HT1080 (cell line): ENCODE results near the gene ZFAND2B. TPM values are rescaled to one million over a fixed set of nuclear protein-coding genes. Genes with fewer than 3 reads are reported as not detected.

Experiments
- DNase-seq: peaks from one replicate; pipeline ENCODE4 v3.0.0-alpha.2; 2015; ENCODE audit warnings: low read depth
- polyA plus RNA-seq, 2 experiments: library from polyadenylated mRNA; depleted of rRNA; stranded (reverse); fragments of >200 nt; gene quantifications; 2 replicates each; pipeline ENCODE4 v1.2.3, GENCODE V29; 2015
- total RNA-seq: library from RNA; depleted of rRNA; stranded (reverse); fragments of >200 nt; shearing (Covaris generic); gene quantifications from 2 replicates; pipeline ENCODE4 v1.2.3, GENCODE V29; 2014; rRNA removed

Gene ZFAND2B, protein sequence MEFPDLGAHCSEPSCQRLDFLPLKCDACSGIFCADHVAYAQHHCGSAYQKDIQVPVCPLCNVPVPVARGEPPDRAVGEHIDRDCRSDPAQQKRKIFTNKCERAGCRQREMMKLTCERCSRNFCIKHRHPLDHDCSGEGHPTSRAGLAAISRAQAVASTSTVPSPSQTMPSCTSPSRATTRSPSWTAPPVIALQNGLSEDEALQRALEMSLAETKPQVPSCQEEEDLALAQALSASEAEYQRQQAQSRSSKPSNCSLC
- total RNA-seq = 43.2 and 43.8 TPM in 2 replicates
- 20.2 and 24.5 TPM in 2 replicates for polyA plus RNA-seq (2015; cell fraction: cytosol; rRNA removed)
- 32.9 and 34.6 TPM in 2 replicates for polyA plus RNA-seq (2015; cell fraction: nucleus; rRNA removed)

DNA sequence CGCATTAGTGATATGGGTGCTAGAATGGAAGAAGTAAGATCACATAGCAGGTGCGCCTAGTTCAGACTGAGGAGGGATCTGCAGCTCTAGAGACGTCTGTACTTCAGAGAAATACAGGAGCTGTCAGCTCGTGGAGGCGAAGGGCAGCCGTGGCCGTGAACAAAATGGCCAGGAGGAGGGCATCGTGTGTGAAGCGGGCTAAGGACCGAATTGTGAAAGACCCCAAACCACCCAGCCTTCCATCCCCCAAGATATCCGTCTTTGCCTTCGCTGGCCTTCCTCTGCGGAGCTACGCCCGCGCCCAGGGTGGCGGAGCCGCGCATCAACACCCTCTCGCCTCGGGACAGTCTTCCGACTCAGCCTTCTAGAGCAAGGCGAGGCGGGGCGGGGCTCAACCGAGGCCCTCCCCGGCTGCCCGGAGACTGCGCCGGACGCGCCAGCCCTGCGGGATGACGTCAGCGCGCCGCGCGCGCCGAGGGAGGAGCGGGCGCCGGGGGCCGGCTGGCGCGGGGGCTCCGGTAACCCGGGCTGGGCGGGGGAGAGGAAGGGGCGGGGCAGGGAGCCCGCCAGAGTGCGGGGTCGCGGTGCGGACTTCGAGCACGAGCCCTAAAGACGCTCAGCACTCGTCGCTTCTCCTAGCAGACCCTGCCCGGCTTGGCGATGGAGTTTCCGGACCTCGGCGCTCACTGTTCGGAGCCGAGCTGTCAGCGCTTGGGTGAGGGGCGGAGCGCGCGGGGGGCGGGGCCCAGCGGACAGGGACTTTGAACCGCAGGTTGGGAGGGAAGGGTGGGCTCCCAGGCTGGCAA, at the start of gene ZFAND2B:
TSS of gene ZFAND2B (plus strand) at position 455 of the 806 bp plus-strand sequence. CDS start at position 661, 206 bp downstream.
- DNase-seq = peak; percentile 88

DNA sequence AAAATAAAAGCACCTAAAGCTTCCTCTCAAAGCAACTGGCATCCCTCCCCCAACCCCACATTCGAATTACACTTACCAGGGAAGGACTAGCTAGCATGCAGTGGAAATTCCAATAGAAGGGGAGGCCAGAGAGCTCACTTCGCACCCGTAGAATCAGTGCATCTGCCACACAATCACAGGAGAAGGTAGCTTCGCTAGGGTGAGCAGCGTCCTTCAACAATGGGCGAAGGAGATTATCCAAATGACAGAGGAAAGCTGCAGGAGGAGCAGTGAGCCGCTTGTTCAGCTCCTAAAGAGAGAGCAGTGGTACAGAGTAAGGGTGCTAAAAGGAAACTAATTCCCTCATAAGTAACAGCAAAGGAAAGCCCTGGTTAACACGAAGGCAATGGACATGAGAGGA, 49.2 kb upstream of the ZFAND2B start:
- no peak for DNase-seq

DNA sequence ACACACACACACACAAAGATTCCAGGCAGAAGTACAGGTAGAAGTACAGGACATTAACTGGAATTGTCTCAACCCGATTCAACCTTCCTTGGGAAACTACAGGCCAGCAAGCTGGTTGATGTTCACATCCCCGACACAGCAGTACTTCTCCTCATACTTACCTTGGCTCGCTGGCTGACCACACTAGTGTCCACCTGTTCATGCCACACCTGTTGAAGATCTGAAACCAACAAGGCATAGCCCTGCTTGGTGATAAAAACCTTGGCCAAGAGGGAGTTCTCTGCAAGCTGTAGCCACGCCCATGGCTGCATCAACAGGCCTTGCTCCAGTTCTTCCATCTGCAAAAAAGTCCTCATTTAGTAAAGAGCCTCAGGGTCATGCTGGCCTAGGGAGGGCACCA, 48.6 kb upstream of the ZFAND2B start:
- no peak for DNase-seq

DNA sequence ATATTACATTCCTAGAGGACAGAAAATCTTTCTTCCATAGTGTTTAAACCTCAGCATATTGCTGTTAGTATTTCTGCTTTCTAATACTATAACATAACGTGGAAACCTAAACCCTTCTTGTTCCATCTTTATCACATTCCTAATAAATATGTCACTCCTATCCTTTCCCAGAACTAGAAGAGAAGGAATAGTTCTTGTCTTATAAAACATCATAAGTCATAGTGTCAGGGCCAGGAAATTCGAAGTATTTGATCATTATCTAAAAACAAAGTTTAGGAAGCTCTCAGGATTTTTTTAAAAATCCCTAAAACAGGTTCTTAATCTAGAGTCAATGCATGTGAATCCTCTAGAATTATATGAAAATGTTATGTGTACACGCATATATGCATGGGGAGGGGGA, 48.0 kb upstream of the ZFAND2B start:
- DNase-seq = no peak

DNA sequence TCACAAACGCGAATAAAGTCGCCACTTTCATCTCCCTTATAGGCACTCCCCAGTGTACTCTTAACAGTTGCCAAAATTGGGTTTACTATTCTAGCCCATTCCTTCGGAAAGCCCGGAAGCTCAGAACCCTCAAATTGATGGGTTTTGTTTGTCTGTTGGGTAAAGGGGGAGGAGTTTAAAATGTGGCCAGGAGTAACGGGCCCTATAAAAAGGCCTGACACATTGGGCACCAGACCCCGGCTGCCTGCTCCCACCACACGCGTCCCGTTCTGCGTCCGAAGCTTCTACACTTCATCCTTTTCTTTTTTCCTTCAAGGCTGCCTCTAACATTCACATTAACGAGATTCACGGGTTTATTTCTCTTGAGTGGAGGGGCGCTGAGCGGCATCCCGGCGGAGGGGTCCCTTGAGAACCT, 46.8 kb upstream of the ZFAND2B start:
- no peak for DNase-seq

DNA sequence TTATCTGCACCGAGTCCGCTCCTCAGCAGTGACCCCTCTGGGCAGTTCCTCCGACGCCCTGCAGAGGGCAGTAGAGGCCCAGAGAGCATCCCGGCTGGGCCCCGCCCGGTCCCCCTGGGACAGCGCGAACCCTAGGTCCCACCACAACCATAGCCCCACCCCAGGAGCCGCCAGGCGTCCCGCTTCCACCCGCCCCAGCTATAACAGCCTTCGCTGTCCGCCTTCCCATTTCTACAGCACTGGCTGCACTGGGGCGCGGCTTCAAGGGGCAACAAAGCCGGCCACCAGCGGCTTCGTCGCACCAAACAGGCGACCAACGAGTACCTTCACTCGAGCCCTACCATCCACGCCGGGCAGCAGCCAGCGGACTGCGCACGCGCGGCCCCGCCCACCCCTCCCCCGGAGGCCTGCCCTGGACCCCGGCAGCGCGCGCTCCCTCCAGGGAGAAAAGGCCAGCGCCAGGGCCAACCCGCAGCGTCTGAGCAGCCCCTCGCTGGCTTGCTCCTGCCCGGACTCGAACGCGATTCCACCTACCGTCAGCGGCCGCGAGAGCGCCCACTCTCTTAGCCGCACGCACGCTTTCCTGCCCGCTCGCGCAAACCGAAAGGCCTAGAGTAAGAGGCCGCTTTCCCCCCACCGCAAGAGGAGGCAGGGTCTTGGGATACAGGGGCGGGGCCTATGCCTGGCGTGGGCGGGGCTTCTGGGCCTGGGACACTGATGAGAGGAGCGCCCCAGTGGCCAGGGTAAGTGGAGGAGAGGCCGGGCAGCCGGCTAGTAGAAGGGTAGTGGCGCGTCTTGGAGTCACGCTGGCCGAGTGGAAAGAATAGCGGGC, 46.2 kb upstream of the ZFAND2B start, which contains the start of gene NHEJ1:
TSS of gene NHEJ1 (minus strand) at position 630 of the 832 bp plus-strand sequence. CDS start 2,453 bp downstream, outside the sequence.
- DNase-seq = peak; percentile 91

DNA sequence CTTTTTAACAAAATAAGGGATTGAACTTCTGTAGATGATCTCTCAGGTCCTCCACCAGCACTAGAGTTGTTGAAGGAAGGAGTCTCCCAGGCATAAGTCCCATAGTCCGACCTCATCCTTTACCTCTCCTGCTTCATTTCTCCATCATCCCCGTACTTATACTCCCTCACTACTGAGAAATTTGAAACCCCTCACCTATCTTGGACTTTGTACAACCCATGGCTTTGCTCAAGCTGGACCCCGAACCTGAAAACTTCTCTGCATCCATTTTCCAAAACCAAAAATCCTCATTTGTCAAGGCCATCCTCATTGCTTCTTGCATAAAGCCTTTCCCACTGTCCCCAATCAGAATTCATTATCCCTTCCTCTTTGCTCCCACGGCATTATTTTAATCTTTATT, 45.5 kb upstream of the ZFAND2B start:
- DNase-seq = no peak

DNA sequence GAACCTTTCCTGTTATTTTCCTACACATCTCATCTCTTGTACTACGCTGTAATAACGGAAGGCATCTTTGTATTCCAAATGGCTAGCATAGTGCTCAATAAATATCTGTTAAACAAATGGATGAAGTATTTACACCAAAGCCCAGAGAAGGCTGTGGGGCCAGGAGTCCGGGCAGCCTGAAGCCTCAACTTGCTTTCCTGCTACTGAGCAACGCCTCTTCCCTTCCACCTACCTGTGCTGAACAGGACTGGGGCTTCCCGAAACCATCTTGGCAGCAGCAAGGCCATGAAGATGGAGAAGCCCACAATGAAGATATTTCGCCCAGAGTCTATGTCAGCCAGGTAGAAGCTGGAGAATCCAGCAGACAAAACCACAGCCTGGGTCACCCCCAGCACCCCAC, 43.4 kb upstream of the ZFAND2B start:
- no peak for DNase-seq

DNA sequence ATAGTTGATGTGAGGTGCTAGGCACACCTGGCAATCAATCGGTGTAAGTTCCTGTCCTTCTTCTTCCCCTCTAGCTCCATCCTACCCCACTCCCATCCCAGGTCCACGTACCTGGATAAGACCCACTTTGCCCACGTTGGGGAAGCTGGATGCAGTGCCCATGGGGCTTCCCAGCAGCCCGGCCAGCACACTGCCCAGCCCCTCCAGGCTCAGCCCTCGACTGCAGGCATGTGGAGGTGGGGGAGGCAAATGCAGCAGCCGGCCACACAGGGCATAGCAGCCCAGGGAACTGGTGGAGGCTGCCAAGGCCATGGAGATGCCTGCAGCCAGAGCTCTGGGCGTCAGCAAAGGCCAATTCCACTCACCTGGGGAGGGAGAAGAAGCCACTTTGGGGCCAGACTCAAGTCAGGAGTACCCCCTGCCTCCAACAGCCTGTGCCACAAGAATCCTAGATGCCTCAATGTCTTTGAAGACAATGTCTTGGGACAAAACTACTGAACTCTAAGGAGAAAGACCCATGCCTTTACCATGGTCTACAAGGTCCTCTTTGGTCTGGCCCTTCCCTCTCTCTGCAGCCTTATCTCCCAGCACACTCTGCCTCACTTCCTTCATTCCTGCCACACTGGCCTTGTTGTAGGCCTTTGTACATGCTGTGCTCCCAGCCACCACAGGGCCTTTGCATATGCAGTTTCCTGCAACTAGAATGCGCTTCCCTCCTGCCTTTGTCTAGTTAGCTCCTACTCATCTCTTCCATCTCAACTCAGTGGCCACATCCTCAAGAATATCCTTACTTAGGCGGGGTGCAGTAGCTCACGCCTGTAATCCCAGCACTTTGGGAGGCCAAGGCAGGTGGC, 41.3 kb upstream of the ZFAND2B start:
- DNase-seq = no peak

DNA sequence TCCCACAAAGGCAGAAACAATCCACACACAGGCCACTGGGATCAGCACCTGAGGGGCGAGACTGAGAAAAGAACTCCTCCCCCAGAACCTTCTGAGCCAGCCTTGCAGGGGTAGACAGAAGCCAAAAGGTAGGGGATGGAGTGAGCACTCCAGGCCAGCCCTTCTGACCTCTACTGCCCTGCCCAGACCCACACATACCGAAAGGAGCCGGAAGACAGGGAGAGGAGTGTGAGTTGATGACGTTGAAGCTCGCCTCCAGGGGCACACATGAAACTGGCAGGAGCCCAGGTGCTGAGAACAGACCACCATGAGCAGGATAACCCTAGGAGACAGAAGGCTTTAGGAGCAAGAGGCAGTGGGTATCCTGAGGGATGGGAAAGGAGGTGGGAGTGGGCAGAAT, 38.6 kb upstream of the ZFAND2B start:
- no peak for DNase-seq

DNA sequence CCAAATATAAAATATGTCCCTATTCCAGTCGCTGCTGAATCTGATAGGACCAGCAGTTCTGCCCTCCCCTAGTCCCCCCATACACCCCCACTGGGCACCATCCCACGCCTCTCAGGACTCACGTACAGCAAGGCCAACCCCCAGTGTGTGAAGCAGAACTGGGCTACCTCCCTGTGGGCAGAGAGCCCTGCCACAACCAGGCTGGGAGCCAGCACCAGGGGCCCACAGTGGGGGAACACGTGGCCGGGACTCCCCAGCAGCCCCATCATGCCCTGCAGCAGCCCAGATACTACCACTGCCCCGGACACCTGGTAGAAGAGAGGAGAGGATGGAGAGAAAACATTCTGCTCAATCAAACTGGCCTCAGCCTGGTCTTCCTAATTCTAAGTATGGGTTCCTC, 38.1 kb upstream of the ZFAND2B start:
- no peak for DNase-seq

DNA sequence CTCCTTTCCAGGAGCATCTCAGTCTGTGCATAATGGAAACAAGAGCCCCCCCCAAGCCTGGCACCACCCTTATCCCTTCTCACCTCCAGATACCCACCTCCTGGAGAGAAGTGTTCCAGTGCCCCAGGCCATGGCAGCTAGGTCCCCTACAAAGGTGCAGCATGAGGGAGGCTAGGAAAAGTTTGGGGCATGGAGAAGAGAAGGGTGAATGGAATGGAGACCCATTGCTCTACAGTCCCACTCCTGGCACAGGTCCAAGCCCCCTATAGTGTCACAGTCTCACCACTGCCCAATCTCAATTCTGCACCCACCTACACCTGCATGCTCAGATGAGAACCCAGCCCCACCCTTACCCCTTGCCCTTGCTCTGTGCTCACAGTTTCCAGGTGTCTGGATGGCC, 37.6 kb upstream of the ZFAND2B start:
- no peak for DNase-seq

DNA sequence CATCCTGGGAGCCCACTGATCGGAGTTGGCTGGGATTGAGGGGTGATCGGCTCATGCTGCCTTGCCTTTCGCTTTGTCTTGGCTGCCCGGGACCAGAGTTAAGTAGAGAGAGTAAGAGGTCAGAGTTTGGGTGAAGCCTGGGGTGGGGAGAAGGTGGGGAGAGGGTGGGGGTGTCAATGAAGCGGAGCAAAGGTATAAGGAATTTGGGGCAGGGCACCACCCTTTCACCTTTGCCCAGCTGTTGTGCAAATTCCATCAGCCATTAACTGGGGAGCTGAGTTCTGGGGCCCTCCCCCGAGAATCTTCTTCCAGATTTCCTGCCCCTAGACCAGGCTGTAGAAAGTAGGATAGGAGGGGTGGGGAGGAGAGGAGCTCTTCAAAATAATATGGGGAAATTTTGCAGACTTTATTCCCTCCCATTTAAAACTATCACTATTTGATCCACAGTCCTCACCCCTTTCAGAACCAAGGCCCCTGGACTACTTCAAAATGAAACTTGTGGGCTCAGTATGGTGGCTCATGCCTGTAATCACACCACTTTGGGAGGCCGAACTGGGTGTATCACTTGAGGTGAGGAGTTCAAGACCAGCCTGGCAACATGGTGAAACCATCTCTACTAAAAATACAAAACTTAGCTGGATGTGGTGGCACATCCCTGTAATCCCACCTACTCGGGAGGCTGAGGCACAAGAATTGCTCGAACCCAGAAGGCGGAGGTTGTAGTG, 36.5 kb upstream of the ZFAND2B start, which contains the start of gene SLC23A3:
TSS of gene SLC23A3 (minus strand) at position 100 of the 725 bp plus-strand sequence. CDS start at position 55, 45 bp downstream.
- DNase-seq = no peak

DNA sequence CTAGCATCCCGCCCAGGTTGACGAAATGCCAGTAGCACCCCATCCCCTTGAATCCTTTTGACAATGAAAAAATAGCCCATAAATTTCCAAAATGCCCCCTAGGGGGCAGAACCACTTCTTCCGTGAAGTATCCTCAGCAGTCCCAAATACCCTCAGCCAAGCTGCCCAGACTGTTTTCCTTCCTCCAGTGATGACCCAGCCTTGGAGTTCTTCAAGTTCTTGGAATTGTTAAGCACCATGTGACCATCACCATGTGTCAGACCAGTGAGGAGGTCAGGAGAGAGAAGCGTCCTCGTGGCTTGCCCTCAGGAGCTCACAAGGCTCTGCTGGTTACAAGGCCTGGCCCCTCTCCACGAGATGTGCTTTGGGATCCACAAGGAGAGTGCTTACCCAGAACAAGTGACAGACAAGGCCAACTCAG, 35.3 kb upstream of the ZFAND2B start:
- DNase-seq = peak; percentile 58

DNA sequence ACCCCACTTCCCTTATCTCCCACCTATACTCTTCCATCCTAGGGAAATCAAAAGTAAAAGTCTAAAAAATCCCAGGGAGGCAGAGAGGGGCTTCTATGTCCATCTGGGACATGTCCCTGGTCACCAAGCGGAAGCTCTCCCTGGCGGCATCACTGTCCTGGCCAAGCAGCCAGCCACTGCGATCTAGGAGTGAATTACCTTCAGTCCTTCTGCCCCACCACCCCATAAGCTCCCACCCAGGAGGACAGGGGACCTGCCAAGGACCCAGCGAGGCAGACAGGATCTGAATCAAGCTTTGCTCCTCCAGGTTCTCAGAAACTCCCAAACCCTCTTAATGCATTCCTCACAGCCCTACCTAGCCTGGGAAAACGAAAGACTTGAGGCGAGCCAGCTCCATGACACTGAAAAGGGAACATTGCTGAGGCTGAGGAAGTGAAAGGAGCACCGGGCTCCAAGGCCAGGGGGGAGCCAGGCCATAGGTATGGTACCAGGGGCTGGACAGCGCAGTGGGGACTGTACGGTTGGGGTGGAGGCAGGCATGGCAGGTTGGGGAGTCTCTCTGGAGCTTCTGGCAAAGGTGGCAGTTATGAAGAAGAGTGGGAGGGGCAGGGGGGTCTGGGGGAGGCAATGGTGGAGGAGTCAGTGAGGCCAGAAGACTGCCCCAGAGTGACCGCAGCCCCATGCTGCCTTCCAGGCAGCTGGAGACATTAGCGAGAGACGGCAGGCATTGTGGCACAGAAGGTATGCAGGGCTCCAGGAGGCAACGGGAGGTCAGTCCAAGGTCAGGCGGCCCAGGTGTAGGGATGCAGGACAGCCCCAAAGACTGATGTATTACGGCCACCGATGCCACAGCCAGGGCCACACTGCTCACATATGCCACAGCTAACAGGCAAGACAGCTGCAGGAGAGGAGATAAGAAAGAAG, 34.1 kb upstream of the ZFAND2B start:
- no peak for DNase-seq

DNA sequence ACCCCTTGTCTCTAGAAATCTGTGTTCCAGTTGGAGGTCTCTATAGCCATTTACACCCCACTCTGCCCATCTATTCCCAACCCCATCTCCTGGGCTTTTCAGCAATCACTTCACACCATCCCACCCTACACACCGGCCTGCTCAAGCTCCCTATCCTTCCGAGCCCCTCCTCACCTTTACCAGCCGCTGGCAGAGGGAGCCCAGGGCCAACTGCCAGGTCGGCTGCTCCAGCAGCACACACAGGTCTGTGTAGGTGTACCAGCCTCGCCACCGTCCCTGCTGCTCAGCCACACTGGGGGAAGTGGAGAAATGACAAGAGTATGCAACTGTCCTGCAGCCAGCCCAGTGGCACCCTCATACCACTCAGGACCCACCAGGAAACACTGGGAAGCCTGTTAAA, 33.4 kb upstream of the ZFAND2B start:
- no peak for DNase-seq

DNA sequence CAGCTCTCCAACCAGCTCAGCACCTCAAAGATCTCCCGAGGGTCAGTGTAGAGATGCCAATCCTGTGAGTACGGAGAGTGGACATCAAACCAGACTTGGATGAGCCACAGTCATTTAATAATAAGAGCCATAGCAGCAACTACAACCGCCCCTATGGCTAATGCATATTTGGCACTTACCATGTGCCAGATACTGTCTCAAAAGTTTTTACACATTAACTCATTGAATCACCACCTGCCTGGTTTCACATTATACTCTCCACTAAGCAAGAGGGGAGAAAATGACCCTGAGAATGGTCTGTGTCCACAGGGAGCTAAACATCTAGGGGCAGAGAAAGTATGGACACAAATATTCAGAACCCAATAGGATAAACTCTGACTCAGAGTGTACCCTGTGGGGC, 32.4 kb upstream of the ZFAND2B start:
- DNase-seq = no peak

DNA sequence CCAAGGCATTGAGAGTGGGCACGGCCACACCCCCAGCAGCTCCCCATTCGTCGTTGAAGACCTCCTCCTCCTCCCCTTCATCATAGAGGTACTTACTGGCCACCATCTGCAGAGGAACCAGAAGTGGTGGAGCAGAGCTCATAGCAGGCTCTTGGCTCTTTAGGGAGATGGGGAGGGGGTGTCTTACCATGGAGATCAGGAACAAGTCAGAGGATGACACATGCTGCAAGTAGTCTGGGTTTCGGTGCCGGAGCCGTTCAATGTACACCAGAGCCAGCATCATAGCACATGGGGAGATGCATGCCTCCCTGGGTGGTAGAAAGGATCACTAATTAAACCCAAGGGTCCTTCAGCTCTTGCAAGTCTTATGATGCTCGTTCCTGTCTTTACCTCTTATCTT, 31.8 kb upstream of the ZFAND2B start:
- no peak for DNase-seq

DNA sequence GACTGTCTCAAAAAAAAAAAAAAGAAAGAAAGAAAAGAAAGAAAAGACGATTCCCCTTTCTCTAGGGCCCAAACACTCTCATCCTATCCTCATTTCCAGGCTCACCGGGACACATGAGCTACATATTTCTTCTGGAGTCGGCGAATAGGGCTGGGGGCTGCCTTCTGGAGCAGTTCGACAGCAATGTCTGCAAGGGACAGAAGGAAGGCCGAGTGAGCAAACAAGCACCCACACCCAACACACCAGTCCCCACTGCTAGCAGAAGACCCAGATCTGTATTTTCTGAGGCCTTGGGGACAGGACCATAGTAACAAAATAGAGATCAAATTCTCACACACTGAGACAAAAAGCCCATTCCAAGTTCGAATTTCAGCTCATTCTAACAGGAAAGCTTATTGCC, 31.1 kb upstream of the ZFAND2B start:
- DNase-seq = no peak
